Forelimb muscle (tissue), 1 donor: ENCODE data around the gene IPO13. TPM values are rescaled to one million over a fixed set of nuclear protein-coding genes. Genes with fewer than 3 reads are reported as not detected.

Source experiments
- DNase-seq: peaks from one replicate; pipeline ENCODE4 v3.0.0-alpha.2; 2013; ENCODE audit warnings: low read depth
- polyA plus RNA-seq: library from polyadenylated mRNA; unstranded; fragments of 120-200 nt; gene quantifications from one replicate; pipeline ENCODE4 v1.2.1, GENCODE V29; 2013; ENCODE audit not compliant: insufficient read length

IPO13 gene
- polyA plus RNA-seq, 1 donor = 30.8 TPM

DNA sequence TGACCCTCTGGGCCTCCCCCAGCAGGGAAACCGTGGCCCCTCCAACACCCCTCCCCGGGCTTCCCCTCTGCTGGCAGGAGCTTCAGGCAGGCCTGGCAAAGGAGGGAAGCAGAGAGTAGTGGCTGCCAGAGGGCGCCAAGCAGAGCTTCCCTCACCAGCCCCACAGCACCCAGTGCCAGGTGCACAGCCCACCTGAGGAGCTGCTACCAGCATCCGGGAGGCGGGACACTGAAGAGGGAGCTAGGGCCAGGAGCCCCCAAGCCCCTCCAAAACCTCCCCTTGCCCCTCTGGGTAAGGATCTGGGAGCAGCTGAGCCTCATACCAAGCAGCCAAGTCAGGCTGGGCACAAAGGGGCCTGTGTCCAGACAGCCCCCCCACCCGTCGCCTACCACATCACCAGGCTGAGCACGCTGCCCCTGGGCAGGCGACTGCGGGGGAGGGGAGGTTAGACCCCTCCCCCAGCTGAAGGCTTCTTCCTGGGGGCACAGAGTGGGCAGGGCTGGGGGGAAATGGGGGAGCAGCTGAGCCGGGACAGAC, 64.3 kb downstream of the IPO13 start:
- DNase-seq = no peak

DNA sequence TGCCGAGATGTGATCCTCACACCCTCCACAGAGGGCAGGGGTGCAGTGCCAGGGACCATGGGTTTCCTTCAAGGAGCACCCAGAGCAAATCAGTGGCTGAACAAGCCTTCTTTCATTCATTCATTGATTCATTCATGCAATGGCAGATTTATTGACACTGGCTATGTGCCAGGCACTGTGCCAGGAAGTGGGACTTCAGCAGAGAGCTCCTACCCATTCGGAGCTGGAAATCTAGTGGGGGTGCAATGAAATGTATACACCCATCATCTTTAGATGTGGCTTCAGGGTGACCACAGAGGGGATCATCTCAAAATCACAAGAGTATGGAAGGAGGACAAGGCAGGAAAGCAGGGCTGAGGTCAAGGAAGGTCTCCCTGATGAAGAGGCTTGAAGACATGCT, 65.7 kb downstream of the IPO13 start:
- no peak for DNase-seq

GRCh38 chr1:44012941-44013609, 66.3 kb downstream of the IPO13 start:
- no peak for DNase-seq

GRCh38 chr1:44013949-44014348, 67.2 kb downstream of the IPO13 start:
- no peak for DNase-seq

DNA sequence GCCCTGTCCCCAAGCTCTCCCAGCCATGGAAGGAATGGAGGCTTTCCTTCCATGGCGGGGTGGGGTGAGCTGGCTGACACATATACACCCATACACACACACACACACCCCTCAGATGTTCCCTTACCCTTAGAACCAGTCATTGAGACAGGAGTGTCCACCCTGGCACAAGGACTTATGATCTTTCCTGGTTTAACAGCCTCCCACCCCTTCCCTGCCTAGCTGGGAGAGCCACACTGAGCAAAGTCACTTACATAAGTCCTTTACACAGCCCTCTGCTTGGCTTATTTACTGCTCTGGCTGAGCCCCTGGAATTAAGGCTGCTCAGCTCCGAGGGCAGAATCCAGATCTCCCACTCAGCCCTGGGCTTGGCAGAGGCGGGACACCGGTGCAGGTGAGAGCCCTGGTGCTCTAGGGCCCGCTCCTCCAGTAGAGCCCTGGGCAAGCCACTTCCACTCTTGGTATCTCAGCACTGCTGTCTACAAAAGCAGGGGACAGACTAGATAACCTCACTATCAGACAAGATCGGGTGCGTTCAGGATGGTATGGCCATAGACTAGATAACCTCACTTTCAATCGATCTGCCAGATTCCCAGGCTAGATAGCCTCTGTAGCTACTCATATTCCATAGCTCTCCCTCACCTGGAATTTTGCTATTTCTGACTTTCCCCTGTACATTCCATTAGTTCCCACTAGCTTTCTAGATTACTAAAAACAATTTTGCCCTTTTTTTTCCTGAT, 67.8 kb downstream of the IPO13 start:
- no peak for DNase-seq

DNA sequence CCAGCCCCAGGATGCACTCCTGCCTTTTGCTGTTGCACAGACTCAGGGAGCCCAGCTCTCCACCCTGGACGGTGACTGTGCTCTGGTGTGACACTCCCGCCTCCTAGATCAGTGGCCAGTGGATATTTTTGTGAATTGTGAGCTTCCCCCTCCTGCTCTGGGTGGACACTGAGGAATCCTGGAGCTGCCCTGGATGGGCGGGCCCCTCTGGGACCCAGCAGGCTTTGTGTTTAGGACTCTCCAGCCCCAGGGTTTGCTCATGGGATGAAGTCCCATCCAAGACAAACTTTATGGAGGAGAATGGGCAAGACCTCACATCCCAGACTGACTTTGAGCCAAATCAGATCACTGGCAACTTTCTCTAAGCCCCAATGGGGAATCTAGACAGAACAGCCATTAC, 68.5 kb downstream of the IPO13 start:
- DNase-seq = no peak

DNA sequence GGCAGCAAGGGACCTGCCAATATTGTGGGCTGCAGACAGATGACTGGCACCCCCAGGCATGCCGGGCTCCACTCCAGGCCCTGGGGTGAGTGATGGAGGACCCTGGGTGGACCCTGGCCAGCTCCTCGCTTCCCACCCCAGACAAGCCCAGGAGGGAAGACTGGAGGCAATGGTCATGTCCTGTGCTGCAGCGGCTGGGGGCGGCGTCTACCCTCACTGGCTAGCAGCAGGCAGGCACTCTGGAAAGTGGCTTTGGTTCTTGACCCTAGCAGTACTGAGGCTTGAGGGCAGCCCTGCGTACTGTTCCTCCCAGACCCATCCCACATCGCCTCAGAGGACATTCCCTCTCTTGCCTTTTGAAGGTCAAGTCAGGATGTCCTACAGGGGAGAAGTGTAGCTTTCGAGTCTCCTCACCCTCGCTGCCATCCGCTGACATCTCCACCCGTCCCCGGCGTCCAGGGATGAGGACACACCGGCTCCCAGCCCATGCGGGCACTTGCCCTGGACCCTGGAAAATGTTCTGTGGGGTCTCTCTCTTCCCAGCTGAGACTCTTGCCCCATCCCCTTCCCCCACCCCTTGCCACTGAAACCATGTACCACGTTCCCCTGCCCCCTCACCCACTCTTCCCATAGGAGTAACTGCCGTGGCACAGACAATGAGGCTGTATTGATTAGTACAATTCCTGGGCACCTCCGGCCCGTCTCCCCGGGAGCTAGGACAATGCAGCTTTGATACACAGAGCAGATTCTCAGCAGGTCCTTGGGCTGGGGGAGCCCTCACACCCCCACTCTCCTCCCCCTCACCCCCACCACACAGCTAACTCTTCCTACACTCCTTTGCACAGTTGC, 69.5 kb downstream of the IPO13 start:
- DNase-seq = no peak

DNA sequence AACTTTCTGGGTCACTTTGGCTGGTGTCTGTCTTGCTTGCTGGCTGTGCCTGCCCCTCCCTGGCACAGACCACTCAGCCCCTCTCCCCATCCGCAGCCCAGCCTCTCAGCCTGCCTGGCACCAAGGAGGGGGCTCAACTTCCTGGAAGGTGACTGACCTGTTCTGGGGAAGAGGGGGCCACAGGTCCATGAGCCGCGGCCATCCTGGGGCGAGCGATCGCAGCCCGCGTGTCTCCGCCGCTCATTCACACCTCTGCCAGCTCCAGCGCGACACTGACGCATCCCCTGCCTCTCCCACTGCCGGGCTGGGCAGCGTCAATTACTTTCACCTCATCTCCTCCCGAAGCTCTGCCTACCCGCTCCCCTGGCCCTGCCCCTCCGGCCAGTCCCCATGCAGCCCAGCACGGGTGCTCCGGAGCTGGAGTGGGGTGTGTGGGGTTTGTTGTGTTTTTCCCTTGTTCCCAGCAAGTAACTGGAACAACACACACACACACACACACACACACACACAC, 70.2 kb downstream of the IPO13 start:
- DNase-seq = no peak

Other genes with a start within 250 kb of the IPO13 start
- 32.6 TPM for gene ST3GAL3, start 239.4 kb upstream of the IPO13 start, polyA plus RNA-seq
- 1.6 TPM for gene ARTN, start 13.1 kb upstream of the IPO13 start, polyA plus RNA-seq
- 18.6 TPM for gene DPH2, start 23.1 kb downstream of the IPO13 start, polyA plus RNA-seq
- gene ATP6V0B, start 28.0 kb downstream of the IPO13 start, polyA plus RNA-seq = 46.9 TPM
- gene B4GALT2, start 32.3 kb downstream of the IPO13 start, polyA plus RNA-seq = 42.0 TPM
- 0.78 TPM for gene CCDC24, start 44.6 kb downstream of the IPO13 start, polyA plus RNA-seq
- gene SLC6A9, start 84.5 kb downstream of the IPO13 start, polyA plus RNA-seq = 3.2 TPM
- gene KLF17, start 171.9 kb downstream of the IPO13 start, polyA plus RNA-seq = 0.13 TPM
- gene KLF18, start 194.7 kb downstream of the IPO13 start, polyA plus RNA-seq = not detected